Neuronal stem cell (in vitro differentiated cells): Measurements from ENCODE around the gene CRACR2A.

Experiments used
- DNase-seq: peaks from one replicate; pipeline ENCODE4 v3.0.0-alpha.2; 2013; ENCODE audit warnings: low spot score
- H2AFZ ChIP-seq: one replicate; pipeline ENCODE4 v1.6.1; 2013; ENCODE audit warnings: mild to moderate bottlenecking, low read length, inconsistent platforms
- H2AK5ac ChIP-seq: 2 replicates; pipeline ENCODE4 v1.6.1; 2013; ENCODE audit warnings: low read depth, mild to moderate bottlenecking, inconsistent platforms, low read length, moderate library complexity, mixed read lengths
- H2BK120ac ChIP-seq: 2 replicates; pipeline ENCODE4 v1.6.1; 2013; ENCODE audit warnings: low read depth, mild to moderate bottlenecking, inconsistent platforms, low read length, moderate library complexity, mixed read lengths
- H2BK12ac ChIP-seq: one replicate; pipeline ENCODE4 v1.6.1; 2013; ENCODE audit warnings: low read length, inconsistent platforms
- H2BK15ac ChIP-seq: 2 replicates; pipeline ENCODE4 v1.6.1; 2013; ENCODE audit warnings: mild to moderate bottlenecking, low read length, inconsistent platforms, mixed read lengths
- H2BK5ac ChIP-seq: one replicate; pipeline ENCODE4 v1.6.1; 2013; ENCODE audit warnings: inconsistent platforms, mild to moderate bottlenecking, low read length, moderate library complexity
- H3K14ac ChIP-seq: one replicate; pipeline ENCODE4 v1.6.1; 2013; ENCODE audit warnings: low read length, inconsistent platforms
- H3K18ac ChIP-seq: 2 replicates; pipeline ENCODE4 v1.6.1; 2013; ENCODE audit warnings: low read length, inconsistent platforms
- H3K23ac ChIP-seq: 2 replicates; pipeline ENCODE4 v1.6.1; 2013; ENCODE audit warnings: low read depth, mild to moderate bottlenecking, mixed read lengths, low read length, inconsistent platforms; ENCODE audit not compliant: poor library complexity
- H3K27ac ChIP-seq: replicated peaks from 3 replicates; pipeline ENCODE4 v1.5.1; 2013; ENCODE audit warnings: low read length, inconsistent platforms
- H3K27me3 ChIP-seq, 3 experiments: 2 replicates each; pipeline ENCODE4 v1.6.1; 2013; ENCODE audit warnings: low read length in 3 of 3, mild to moderate bottlenecking in 2 of 3, inconsistent platforms in 1 of 3, low read depth in 1 of 3, mixed read lengths in 1 of 3, moderate library complexity in 1 of 3; ENCODE audit not compliant: control insufficient read depth in 3 of 3, insufficient read depth in 3 of 3
- H3K36me3 ChIP-seq, 2 donors: replicated peaks in 1 of 2; 2 replicates each; pipeline ENCODE4 v1.6.1; 2013; ENCODE audit warnings: low read length in 2 of 2; ENCODE audit not compliant: control insufficient read depth in 2 of 2, insufficient read depth in 2 of 2
- H3K4ac ChIP-seq: 2 replicates; pipeline ENCODE4 v1.6.1; 2013; ENCODE audit warnings: inconsistent platforms, mild to moderate bottlenecking, low read length, moderate library complexity
- H3K4me1 ChIP-seq, 2 donors: 1 replicate in 1 of 2; 2 replicates in 1 of 2; pipeline ENCODE4 v1.6.1; 2013; ENCODE audit warnings: low read length in 2 of 2, low read depth in 1 of 2; ENCODE audit not compliant: control insufficient read depth in 2 of 2, insufficient read depth in 1 of 2
- H3K4me2 ChIP-seq: one replicate; pipeline ENCODE4 v1.6.1; 2013; ENCODE audit warnings: mild to moderate bottlenecking, low read length, inconsistent platforms; ENCODE audit not compliant: insufficient read depth, poor library complexity, severe bottlenecking
- H3K4me3 ChIP-seq, 2 donors: 2 replicates each; pipeline ENCODE4 v1.5.1; 2013; ENCODE audit warnings: low read length in 2 of 2, mild to moderate bottlenecking in 2 of 2, inconsistent platforms in 1 of 2, moderate library complexity in 1 of 2
- H3K79me1 ChIP-seq: one replicate; pipeline ENCODE4 v1.6.1; 2013; ENCODE audit warnings: low read depth, mild to moderate bottlenecking, inconsistent platforms, low read length, moderate library complexity
- H3K9ac ChIP-seq: one replicate; pipeline ENCODE4 v1.6.1; 2013; ENCODE audit warnings: mild to moderate bottlenecking, low read depth, low read length, inconsistent platforms; ENCODE audit not compliant: poor library complexity
- H3K9me3 ChIP-seq, 2 donors: replicated peaks in 1 of 2; 2 replicates each; pipeline versions ENCODE3 to v1.6.1; 2013; ENCODE audit warnings: low read length in 2 of 2, mild to moderate bottlenecking in 2 of 2, inconsistent platforms in 1 of 2, low read depth in 1 of 2, mixed read lengths in 1 of 2, moderate library complexity in 1 of 2; ENCODE audit not compliant: control insufficient read depth in 2 of 2, insufficient read depth in 1 of 2
- H4K8ac ChIP-seq: one replicate; pipeline ENCODE4 v1.6.1; 2013; ENCODE audit warnings: low read depth, mild to moderate bottlenecking, inconsistent platforms, low read length, moderate library complexity
- H4K91ac ChIP-seq: one replicate; pipeline ENCODE4 v1.6.1; 2013; ENCODE audit warnings: low read length, low read depth, mild to moderate bottlenecking, inconsistent platforms; ENCODE audit not compliant: poor library complexity
- WGBS, 2 donors: extraction: QIAGEN DNeasy Blood & Tissue Kit; methylation state at CpG; one replicate each; pipeline ENCODE4 v1.1.7; 2013; ENCODE audit warnings: missing lambda C conversion rate in 2 of 2, mixed read lengths in 1 of 2; ENCODE audit not compliant: insufficient read length in 2 of 2, insufficient replicate concordance in 1 of 2; ENCODE audit errors: extremely low coverage in 2 of 2; 5-methylcytosine and 5-hydroxymethylcytosine counted together

The CRACR2A gene

DNA sequence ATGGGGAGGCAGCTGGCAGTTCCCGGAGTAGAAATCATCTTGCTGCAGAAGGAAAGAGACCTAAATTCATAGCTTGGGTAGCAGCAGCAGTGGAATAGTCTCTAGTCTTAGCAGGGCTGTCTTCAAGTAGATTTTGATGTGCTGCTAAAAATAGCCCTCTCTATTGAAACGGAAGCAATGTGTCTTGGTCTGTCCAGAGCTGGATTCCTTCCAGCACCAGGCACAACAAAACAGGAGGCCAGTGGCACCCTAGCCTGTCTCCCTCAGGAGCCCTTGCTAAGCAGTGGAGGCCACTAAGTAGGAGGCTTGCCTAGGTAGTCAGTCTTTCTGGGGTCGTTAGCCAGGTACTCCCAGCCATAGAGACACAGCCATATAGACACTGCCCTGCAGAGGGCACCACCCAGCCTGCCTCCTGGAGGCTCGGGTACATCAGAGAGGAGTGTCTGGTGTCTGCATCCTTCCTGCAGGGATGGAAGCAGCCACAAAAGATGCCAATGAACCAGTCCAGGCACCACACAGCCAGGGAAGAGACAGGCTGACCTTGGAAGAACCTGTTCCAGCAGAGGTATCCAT lies 97.5 kb downstream of the CRACR2A start:
- no peaks in the 10 kb centered on the region for H3K9me3 ChIP-seq
- no peaks in the 10 kb centered on the region for H3K79me1 ChIP-seq
- no peak for DNase-seq
- H2BK5ac ChIP-seq = no peak overlapping the region
- H3K4me1 ChIP-seq = peaks cover 0 to 4% of the 10 kb centered on the region in 2 donors
- no peak overlapping the region for H2BK15ac ChIP-seq
- no peak overlapping the region for H3K4me2 ChIP-seq
- H2BK12ac ChIP-seq = no peak overlapping the region
- no peak overlapping the region for H3K18ac ChIP-seq
- no peak overlapping the region for H2BK120ac ChIP-seq
- H3K14ac ChIP-seq = no peak overlapping the region
- H3K4ac ChIP-seq = no peak overlapping the region
- H4K91ac ChIP-seq = no peak overlapping the region
- H4K8ac ChIP-seq = no peak overlapping the region
- H3K27ac ChIP-seq = no peak overlapping the region
- no peaks in the 10 kb centered on the region for H3K27me3 ChIP-seq
- peak overlapping the region in 1 of 2 donors; percentile 13 for H3K4me3 ChIP-seq
- no peak overlapping the region for H3K9ac ChIP-seq
- H2AK5ac ChIP-seq = no peak overlapping the region
- WGBS, 2 donors = no CpG with 5 or more reads among the region's 4 CpGs
- H2AFZ ChIP-seq = no peak overlapping the region
- H3K36me3 ChIP-seq = no peaks in the 10 kb centered on the region
- H3K23ac ChIP-seq = no peak overlapping the region

DNA sequence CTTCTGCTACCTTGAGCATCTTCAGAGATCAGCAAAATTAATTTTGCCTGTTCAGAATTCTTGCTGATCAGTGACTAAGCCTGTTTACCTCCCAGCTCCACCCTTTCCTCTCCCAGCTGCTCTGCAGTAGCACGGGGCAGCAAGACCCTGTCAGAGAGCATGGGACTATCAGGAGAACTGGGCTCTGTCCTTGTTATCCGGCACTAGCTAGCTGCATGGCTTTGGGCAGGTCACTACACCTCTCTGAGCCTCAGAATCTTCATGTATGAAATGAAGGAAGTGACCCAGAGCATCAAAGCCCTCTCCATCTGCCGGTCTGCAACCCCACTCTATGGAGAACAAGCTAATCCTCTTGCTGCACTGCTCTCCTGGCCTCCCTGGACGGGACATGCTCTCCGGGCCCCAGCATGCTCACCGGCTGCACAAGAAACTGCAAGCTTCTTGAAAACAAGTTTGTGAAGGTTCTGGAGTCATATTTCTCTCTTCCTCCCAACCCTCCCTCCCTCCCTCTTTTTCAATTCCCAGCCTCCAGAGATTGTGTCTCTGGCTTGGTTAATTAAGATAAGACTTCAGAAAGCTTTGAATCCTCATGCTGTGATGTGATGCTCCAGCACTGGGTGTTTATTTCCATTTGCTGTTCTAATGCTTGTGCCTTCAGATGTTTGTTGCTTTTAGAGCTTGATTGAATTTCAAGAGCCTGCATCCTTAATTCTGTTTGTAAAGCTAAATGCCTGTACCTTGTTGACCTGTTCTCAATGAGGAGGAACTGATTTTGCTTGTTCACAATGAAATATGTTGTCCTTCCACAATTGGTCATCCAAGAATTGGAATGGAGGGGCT lies 101.1 kb downstream of the CRACR2A start:
- peaks cover 0 to 1% of the 10 kb centered on the region in 2 donors for H3K9me3 ChIP-seq
- H4K91ac ChIP-seq = no peak overlapping the region
- peak overlapping the region; percentile 33 for H3K18ac ChIP-seq
- DNase-seq = no peak
- no peak overlapping the region for H2AFZ ChIP-seq
- H3K4me2 ChIP-seq = no peak overlapping the region
- WGBS, 2 donors = no CpG with 5 or more reads among the region's 6 CpGs
- no peak overlapping the region for H3K4ac ChIP-seq
- no peak overlapping the region for H3K27ac ChIP-seq
- H3K27me3 ChIP-seq = no peaks in the 10 kb centered on the region
- H3K9ac ChIP-seq = peak overlapping the region; percentile 53
- H2BK120ac ChIP-seq = no peak overlapping the region
- H3K14ac ChIP-seq = no peak overlapping the region
- no peak overlapping the region for H2BK15ac ChIP-seq
- no peak overlapping the region for H4K8ac ChIP-seq
- no peak overlapping the region for H3K23ac ChIP-seq
- no peak overlapping the region for H3K4me3 ChIP-seq
- peaks cover 5 to 6% of the 10 kb centered on the region in 2 donors for H3K4me1 ChIP-seq
- no peaks in the 10 kb centered on the region for H3K36me3 ChIP-seq
- no peaks in the 10 kb centered on the region for H3K79me1 ChIP-seq
- peak overlapping the region; percentile 30 for H2BK12ac ChIP-seq
- no peak overlapping the region for H2AK5ac ChIP-seq
- H2BK5ac ChIP-seq = no peak overlapping the region

DNA sequence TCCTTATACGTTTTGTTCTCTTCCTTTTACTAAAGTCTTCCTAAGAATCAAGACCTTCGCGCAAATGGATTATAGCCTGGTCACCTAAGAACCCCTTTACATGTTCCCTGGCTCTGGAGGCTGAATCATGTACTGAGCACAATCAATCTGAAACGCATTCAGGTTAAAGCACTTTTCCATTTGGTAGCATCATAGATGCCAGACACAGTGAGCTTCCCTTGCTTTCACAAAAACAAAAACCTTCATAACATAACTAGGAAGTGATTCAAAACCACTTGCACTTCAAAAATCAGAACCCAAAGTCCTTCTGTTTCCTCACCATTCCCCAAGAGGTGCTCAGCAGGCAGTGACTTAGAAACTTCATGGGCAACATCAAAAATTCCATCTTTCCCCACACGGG lies 105.4 kb downstream of the CRACR2A start:
- WGBS, 2 donors = no CpG with 5 or more reads among the region's 5 CpGs
- no peaks in the 10 kb centered on the region for H3K36me3 ChIP-seq
- H2AK5ac ChIP-seq = no peak overlapping the region
- no peak for DNase-seq
- no peak overlapping the region for H3K4ac ChIP-seq
- H2BK5ac ChIP-seq = no peak overlapping the region
- H4K91ac ChIP-seq = no peak overlapping the region
- no peak overlapping the region for H4K8ac ChIP-seq
- H3K4me2 ChIP-seq = no peak overlapping the region
- H2AFZ ChIP-seq = peak overlapping the region; percentile 9
- no peak overlapping the region for H3K18ac ChIP-seq
- H2BK15ac ChIP-seq = no peak overlapping the region
- H3K4me1 ChIP-seq = peaks cover 8 to 10% of the 10 kb centered on the region in 2 donors
- H3K23ac ChIP-seq = no peak overlapping the region
- H3K27me3 ChIP-seq = no peaks in the 10 kb centered on the region
- no peak overlapping the region for H2BK120ac ChIP-seq
- peaks cover 0 to 1% of the 10 kb centered on the region in 2 donors for H3K9me3 ChIP-seq
- H3K27ac ChIP-seq = no peak overlapping the region
- no peak overlapping the region for H3K14ac ChIP-seq
- H3K79me1 ChIP-seq = no peaks in the 10 kb centered on the region
- no peak overlapping the region for H2BK12ac ChIP-seq
- H3K4me3 ChIP-seq = no peak overlapping the region
- H3K9ac ChIP-seq = no peak overlapping the region

DNA sequence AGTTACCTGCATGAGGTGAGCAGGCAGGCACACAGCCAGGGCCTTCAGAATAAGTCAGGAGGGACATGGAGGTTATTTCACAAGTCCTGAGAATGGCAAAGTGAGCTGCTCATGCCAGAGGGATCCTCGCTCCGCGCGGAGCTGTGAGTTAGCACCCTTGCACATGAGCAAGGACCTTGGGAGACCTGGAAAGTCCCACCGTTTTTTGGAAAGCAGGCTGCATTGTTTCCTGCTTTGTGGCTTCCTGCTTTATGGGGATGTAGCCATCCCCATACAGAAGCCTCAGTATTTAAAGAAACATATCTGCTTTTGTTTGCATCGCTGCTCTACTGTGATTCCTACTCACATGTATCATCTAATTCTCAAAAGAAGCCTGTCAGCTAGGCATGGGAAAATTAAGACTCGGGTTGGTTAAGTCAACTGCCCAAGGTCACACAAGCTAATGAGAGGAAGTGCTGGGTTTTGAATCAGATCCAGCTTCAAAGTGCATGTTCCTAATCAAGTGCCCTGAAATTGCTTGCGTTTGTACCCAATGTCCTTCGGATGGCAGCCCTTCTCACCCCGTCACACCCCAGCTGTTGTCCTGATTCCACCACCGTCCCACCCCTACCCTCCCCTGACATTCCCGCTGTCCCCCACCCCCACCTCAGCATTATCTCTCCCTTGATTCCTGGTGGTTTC lies 106.2 kb downstream of the CRACR2A start:
- no peak overlapping the region for H2BK12ac ChIP-seq
- no peak overlapping the region for H3K14ac ChIP-seq
- H3K9me3 ChIP-seq = peaks cover 0 to 1% of the 10 kb centered on the region in 2 donors
- no peak overlapping the region for H2BK15ac ChIP-seq
- no peak overlapping the region for H3K9ac ChIP-seq
- no peak overlapping the region for H4K91ac ChIP-seq
- H3K27ac ChIP-seq = no peak overlapping the region
- no CpG with 5 or more reads among the region's 12 CpGs for WGBS, 2 donors
- H2AK5ac ChIP-seq = no peak overlapping the region
- H2AFZ ChIP-seq = no peak overlapping the region
- no peak overlapping the region for H2BK120ac ChIP-seq
- H3K27me3 ChIP-seq = no peaks in the 10 kb centered on the region
- no peak overlapping the region for H3K4me3 ChIP-seq
- H4K8ac ChIP-seq = no peak overlapping the region
- H2BK5ac ChIP-seq = no peak overlapping the region
- no peak overlapping the region for H3K4ac ChIP-seq
- no peaks in the 10 kb centered on the region for H3K36me3 ChIP-seq
- no peaks in the 10 kb centered on the region for H3K79me1 ChIP-seq
- H3K4me1 ChIP-seq = peaks cover 8 to 9% of the 10 kb centered on the region in 2 donors
- H3K4me2 ChIP-seq = no peak overlapping the region
- H3K23ac ChIP-seq = no peak overlapping the region
- no peak for DNase-seq
- H3K18ac ChIP-seq = no peak overlapping the region
